K562 (cell line): Measurements from ENCODE around the gene DNAH10. TPM values are rescaled to one million over a fixed set of nuclear protein-coding genes. Genes with fewer than 3 reads are reported as not detected.

Experiments
- MYNN ChIP-seq, 2 experiments: sonication (generic); formaldehyde crosslinking in 1 of 2; IDR thresholded peaks; 2 replicates each; pipeline versions ENCODE4 v1.5.0 to v1.6.1; 2016 to 2020; ENCODE audit warnings: antibody characterized with exemption in 1 of 2, missing genetic modification reagents in 1 of 2
- ZNF175 ChIP-seq: fragments of 200-800 bp; sonication (Bioruptor generic); IDR thresholded peaks from 2 replicates; pipeline ENCODE4 v1.6.1; 2016; ENCODE audit warnings: low read depth, mild to moderate bottlenecking, missing genetic modification characterization, missing compliant biosample characterization
- ZNF407 ChIP-seq: fragments of 450-650 bp; IDR thresholded peaks from 2 replicates; pipeline ENCODE4 v1.6.1; 2016; ENCODE audit warnings: low read depth
- ZNF639 ChIP-seq, 2 experiments: fragments of 200-800 bp in 1 of 2; sonication (Bioruptor generic) in 1 of 2; sonication (generic) in 1 of 2; formaldehyde crosslinking in 1 of 2; IDR thresholded peaks in 1 of 2; conservative IDR thresholded peaks in 1 of 2; 2 replicates each; pipeline versions ENCODE4 v1.5.0 to v1.6.1; 2016 to 2020; ENCODE audit warnings: missing compliant biosample characterization in 1 of 2, missing genetic modification characterization in 1 of 2, missing genetic modification reagents in 1 of 2
- polyA plus RNA-seq, 8 experiments: library from polyadenylated mRNA; depleted of rRNA in 4 of 8; stranded (reverse) in 5 of 8; unstranded in 3 of 8; fragments of >200 nt; fragmentation: Nextera tagmentation in 2 of 8; fragmentation: Illumina TruSeq in 1 of 8; extraction: Ambion mirVana in 2 of 8; extraction: Trizol in 1 of 8; gene quantifications; 2 replicates each; pipeline versions ENCODE4 v1.2.1 to v1.2.3, GENCODE V29; 2011 to 2014; ENCODE audit warnings: inconsistent platforms in 1 of 8, missing spikeins in 1 of 8
- total RNA-seq, 7 experiments: library from RNA; depleted of rRNA in 6 of 7; stranded (reverse); fragments of >200 nt in 6 of 7; fragmentation: Illumina TruSeq in 2 of 7; extraction: Trizol in 2 of 7; gene quantifications; 2 replicates each; pipeline versions ENCODE4 v1.2.1 to v1.2.3, GENCODE V29; 2011 to 2021; ENCODE audit warnings: low replicate concordance in 1 of 7

DNAH10 gene
- total and polyA plus RNA-seq, 9 of the 15 experiments (the other 6 are each of a cell fraction or from before 2014, with no cell fraction given): 0.01 to 0.06 (median 0.04) TPM; not detected in 1

DNA sequence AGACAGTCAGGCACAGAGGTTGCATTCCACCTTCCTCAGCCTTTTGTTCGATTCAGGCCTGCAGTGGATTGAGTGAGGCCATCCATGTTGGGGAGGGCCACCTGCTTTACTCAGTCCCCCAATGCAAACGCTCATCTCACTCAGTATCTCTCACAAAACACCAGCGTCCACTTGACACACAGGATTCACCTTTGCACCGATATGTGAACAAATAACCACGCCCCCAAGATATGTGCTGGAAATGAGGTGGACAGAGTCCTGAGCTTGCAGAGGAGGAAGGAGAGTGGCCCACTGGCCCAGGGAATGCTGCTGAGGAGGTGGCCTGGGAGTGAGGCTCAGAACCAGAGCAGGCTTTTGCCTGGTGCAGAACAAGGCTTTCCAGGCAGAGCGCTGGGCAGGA lies 60.7 kb downstream of the DNAH10 start (continued):
- TF ChIP-seq MYNN (IDR thresholded peaks at IDR 0.05) (no peak), MYNN (CRISPR knock-in tag; IDR thresholded peaks at IDR 0.05) (no peak), ZNF175 (CRISPR knock-in tag) (no peak), ZNF407 (no peak), ZNF639 (CRISPR knock-in tag; conservative IDR thresholded peaks at IDR 0.05 in 1 of 2, IDR thresholded peaks at IDR 0.05 in 1 of 2) (no peak)
